HG02571 (cell line): ENCODE measurements around the gene IL4R.
"Not testable (repeated sequence)": the region's sequence is repeated elsewhere in the genome, so short reads cannot be mapped to it uniquely, and the experiment has no call there.

Source experiments
- ATAC-seq: cut with Tn5 transposase; IDR thresholded peaks from one replicate; pipeline ENCODE4 v1.9.1; 2021; ENCODE audit warnings: mild to moderate bottlenecking, moderate library complexity; ENCODE audit not compliant: unreplicated experiment

Gene IL4R

GRCh38 chr16:27287887-27288286, 25.9 kb upstream of the IL4R start:
- no peak for ATAC-seq

- not testable (repeated sequence) for ATAC-seq
Measured at GRCh38 chr16:27288313-27288712, 25.5 kb upstream of the IL4R start.

GRCh38 chr16:27289669-27290068, 24.1 kb upstream of the IL4R start:
- no peak for ATAC-seq

GRCh38 chr16:27290562-27290961, 23.2 kb upstream of the IL4R start:
- ATAC-seq: no peak

GRCh38 chr16:27291106-27291505, 22.7 kb upstream of the IL4R start:
- no peak for ATAC-seq

- ATAC-seq: no peak
Measured at GRCh38 chr16:27291722-27292240, 22.0 kb upstream of the IL4R start.

- ATAC-seq: no peak
Measured at GRCh38 chr16:27293343-27293742, 20.4 kb upstream of the IL4R start.

GRCh38 chr16:27298132-27298531, 15.6 kb upstream of the IL4R start:
- no peak for ATAC-seq

- ATAC-seq: no peak
Measured at GRCh38 chr16:27301236-27301861, 12.4 kb upstream of the IL4R start.

GRCh38 chr16:27302126-27302525, 11.6 kb upstream of the IL4R start:
- no peak for ATAC-seq

- ATAC-seq: no peak
Measured at GRCh38 chr16:27303256-27304100, 10.3 kb upstream of the IL4R start.

- no peak for ATAC-seq
Measured at GRCh38 chr16:27304102-27304501, 9.7 kb upstream of the IL4R start.

- no peak for ATAC-seq
Measured at GRCh38 chr16:27304881-27305745, 8.7 kb upstream of the IL4R start.

GRCh38 chr16:27305839-27306442, 7.8 kb upstream of the IL4R start:
- no peak for ATAC-seq

- no peak for ATAC-seq
Measured at GRCh38 chr16:27308792-27309191, 5.0 kb upstream of the IL4R start.

GRCh38 chr16:27310576-27311447, 3.0 kb upstream of the IL4R start:
- no peak for ATAC-seq

- ATAC-seq: no peak
Measured at GRCh38 chr16:27311448-27311830, 2.3 kb upstream of the IL4R start.

GRCh38 chr16:27311897-27312303, 1.9 kb upstream of the IL4R start:
- ATAC-seq: no peak

GRCh38 chr16:27312580-27313421, 973 bp upstream of the IL4R start:
- no peak for ATAC-seq
